GM04504 (cell line): ENCODE measurements around the gene EPB41L1.

Experiments
- DNase-seq: peaks from one replicate; pipeline ENCODE4 v3.0.0-alpha.2; 2012; ENCODE audit warnings: low read depth

The EPB41L1 gene

GRCh38 chr20:36155629-36155971 is 1.1 kb downstream of the EPB41L1 start:
- no peak for DNase-seq

GRCh38 chr20:36155991-36156390 is 1.5 kb downstream of the EPB41L1 start:
- DNase-seq, result no peak

GRCh38 chr20:36157610-36158009 is 3.1 kb downstream of the EPB41L1 start:
- DNase-seq, result no peak

GRCh38 chr20:36158160-36158741 is 3.7 kb downstream of the EPB41L1 start:
- DNase-seq, result no peak

GRCh38 chr20:36159833-36160232 is 5.3 kb downstream of the EPB41L1 start:
- no peak for DNase-seq

- DNase-seq, result no peak
Observed at GRCh38 chr20:36162272-36162966, 7.9 kb downstream of the EPB41L1 start.

- DNase-seq, result no peak
Observed at GRCh38 chr20:36167902-36168503, 13.5 kb downstream of the EPB41L1 start.

- DNase-seq, result no peak
Observed at GRCh38 chr20:36170542-36171215, 16.1 kb downstream of the EPB41L1 start.

GRCh38 chr20:36173451-36173933 is 19.0 kb downstream of the EPB41L1 start:
- no peak for DNase-seq

- DNase-seq, result no peak
Observed at GRCh38 chr20:36175016-36175415, 20.5 kb downstream of the EPB41L1 start.

GRCh38 chr20:36175475-36175995 is 21.0 kb downstream of the EPB41L1 start:
- no peak for DNase-seq

GRCh38 chr20:36177716-36178115 is 23.2 kb downstream of the EPB41L1 start:
- no peak for DNase-seq

GRCh38 chr20:36179170-36179945 is 24.8 kb downstream of the EPB41L1 start:
- DNase-seq, result no peak

- no peak for DNase-seq
Observed at GRCh38 chr20:36180323-36180722, 25.8 kb downstream of the EPB41L1 start.

- no peak for DNase-seq
Observed at GRCh38 chr20:36181934-36182603, 27.5 kb downstream of the EPB41L1 start.

- DNase-seq, result no peak
Observed at GRCh38 chr20:36182604-36183154, 28.1 kb downstream of the EPB41L1 start.

GRCh38 chr20:36183155-36183944 is 28.8 kb downstream of the EPB41L1 start:
- no peak for DNase-seq

GRCh38 chr20:36184816-36185776 is 30.6 kb downstream of the EPB41L1 start:
- DNase-seq, result no peak
